Loucy (cell line): ENCODE measurements around the gene HID1.

ENCODE experiments used
- CTCF ChIP-seq: fragments of 200-600 bp; sonication (generic); conservative IDR thresholded peaks from 2 replicates; pipeline ENCODE4 v1.5.1; 2014; ENCODE audit warnings: mild to moderate bottlenecking, antibody characterized with exemption, low read length
- EZH2phosphoT487 ChIP-seq: fragments of 200-600 bp; IDR thresholded peaks from 2 replicates; pipeline ENCODE4 v1.6.1; 2018; ENCODE audit warnings: antibody characterized with exemption, mild to moderate bottlenecking, moderate library complexity, borderline replicate concordance

GRCh38 chr17:74935585-74936469 is 36.7 kb downstream of the HID1 start, which contains the start of gene OTOP3:
- TF ChIP-seq CTCF = no peak
- TF ChIP-seq EZH2phosphoT487 = no peak
